SK-N-SH (cell line): ENCODE data around the gene ZSCAN25. TPM values are rescaled to one million over a fixed set of nuclear protein-coding genes. Genes with fewer than 3 reads are reported as not detected.

Experiments used
- CTCF ChIA-PET: fragments of 300-600, 350-600 bp; formaldehyde crosslinking; extraction: SDS; loops from one replicate; lab custom pipeline; 2021; lab: Yijun Ruan, JAX
- POLR2A ChIA-PET: fragments of 350-600 bp; sonication (Branson Sonifier 250); formaldehyde crosslinking; extraction: SDS; loops from one replicate; lab custom pipeline; 2020; ENCODE audit warnings: antibody characterized with exemption, inconsistent platforms; lab: Yijun Ruan, JAX
- DNase-seq: peaks from one replicate; pipeline ENCODE4 v3.0.0; 2012
- H2AFZ ChIP-seq: fragments of 200-600 bp; sonication (generic); 2 replicates; pipeline ENCODE4 v1.8.1; 2016; ENCODE audit warnings: antibody characterized with exemption, mild to moderate bottlenecking, low read depth
- H3F3A ChIP-seq: fragments of 200-600 bp; sonication (generic); replicated peaks from 2 replicates; pipeline ENCODE3; 2016; ENCODE audit warnings: antibody characterized with exemption, mild to moderate bottlenecking; ENCODE audit not compliant: insufficient read depth
- H3K27ac ChIP-seq, 2 experiments: fragments of 200-500 bp in 1 of 2; fragments of 200-600 bp in 1 of 2; sonication (Bioruptor generic) in 1 of 2; sonication (generic), shearing (Covaris generic) in 1 of 2; 2 replicates each; pipeline versions ENCODE4 v1.5.1 to v1.6.1; 2014 to 2016; ENCODE audit warnings: low read depth in 2 of 2, inconsistent platforms in 1 of 2, low read length in 1 of 2, mild to moderate bottlenecking in 1 of 2, mixed read lengths in 1 of 2
- H3K27me3 ChIP-seq: fragments of 200-600 bp; sonication (generic), shearing (Covaris generic); 2 replicates; pipeline ENCODE4 v1.6.1; 2016; ENCODE audit warnings: mixed run types; ENCODE audit not compliant: insufficient read depth
- H3K36me3 ChIP-seq, 2 experiments: fragments of 200-500 bp in 1 of 2; fragments of 200-600 bp in 1 of 2; sonication (Bioruptor generic) in 1 of 2; sonication (generic) in 1 of 2; replicated peaks in 1 of 2; 2 replicates each; pipeline versions ENCODE3 to v1.5.1; 2014 to 2016; ENCODE audit warnings: low read length in 1 of 2, mild to moderate bottlenecking in 1 of 2; ENCODE audit not compliant: insufficient read depth in 2 of 2, control insufficient read depth in 1 of 2
- H3K4me1 ChIP-seq, 2 experiments: fragments of 200-500 bp in 1 of 2; fragments of 200-600 bp in 1 of 2; sonication (Bioruptor generic) in 1 of 2; sonication (generic), shearing (Covaris generic) in 1 of 2; 2 replicates each; pipeline versions ENCODE4 v1.5.1 to v1.6.1; 2014 to 2016; ENCODE audit warnings: low read depth in 1 of 2, low read length in 1 of 2, mixed run types in 1 of 2; ENCODE audit not compliant: insufficient read depth in 2 of 2, control insufficient read depth in 1 of 2
- H3K4me2 ChIP-seq: fragments of 200-600 bp; sonication (generic), shearing (Covaris generic); 2 replicates; pipeline ENCODE4 v1.6.1; 2017; ENCODE audit warnings: mixed run types
- H3K4me3 ChIP-seq, 2 experiments: fragments of 200-500 bp in 1 of 2; fragments of 200-600 bp in 1 of 2; sonication (Bioruptor generic) in 1 of 2; sonication (generic), shearing (Covaris generic) in 1 of 2; 2 replicates each; pipeline versions ENCODE4 v1.5.1 to v1.8.1; 2014 to 2016; ENCODE audit warnings: low read depth in 2 of 2, inconsistent platforms in 1 of 2, low read length in 1 of 2, mild to moderate bottlenecking in 1 of 2, mixed read lengths in 1 of 2, moderate library complexity in 1 of 2
- H3K79me2 ChIP-seq: fragments of 200-600 bp; sonication (generic); 2 replicates; pipeline ENCODE4 v1.8.1; 2017; ENCODE audit warnings: mild to moderate bottlenecking; ENCODE audit not compliant: insufficient read depth
- H3K9ac ChIP-seq: fragments of 200-600 bp; sonication (generic); 2 replicates; pipeline ENCODE4 v1.6.1; 2017; ENCODE audit warnings: mixed run types
- H3K9me2 ChIP-seq: fragments of 200-600 bp; sonication (generic); 2 replicates; pipeline ENCODE4 v1.6.1; 2017; ENCODE audit warnings: mixed run types
- H3K9me3 ChIP-seq: fragments of 200-600 bp; sonication (generic); 2 replicates; pipeline ENCODE4 v1.6.1; 2017; ENCODE audit warnings: mixed run types, mild to moderate bottlenecking, moderate library complexity
- H4K20me1 ChIP-seq: fragments of 200-600 bp; sonication (generic); 2 replicates; pipeline ENCODE4 v1.6.1; 2017; ENCODE audit warnings: mild to moderate bottlenecking, mixed run types; ENCODE audit not compliant: insufficient read depth
- CHD2 ChIP-seq: fragments of 150-350 bp; IDR thresholded peaks from 2 replicates; pipeline ENCODE4 v1.6.1; 2018; ENCODE audit warnings: low read length; ENCODE audit not compliant: partially characterized antibody
- EP300 ChIP-seq, 2 experiments: IDR thresholded peaks; 2 replicates each; pipeline versions ENCODE4 v1.4.0 to v1.6.1; 2012; ENCODE audit warnings: borderline replicate concordance in 1 of 2, low read depth in 1 of 2, low read length in 1 of 2
- FOSL2 ChIP-seq: IDR thresholded peaks from 2 replicates; pipeline ENCODE4 v1.4.0; 2012; ENCODE audit warnings: low read depth, mild to moderate bottlenecking, moderate library complexity, borderline replicate concordance
- FOXM1 ChIP-seq: IDR thresholded peaks from 2 replicates; pipeline ENCODE4 v1.4.0; 2012; ENCODE audit warnings: low read depth, mild to moderate bottlenecking
- JUND ChIP-seq: IDR thresholded peaks from 2 replicates; pipeline ENCODE4 v1.4.0; 2012
- MEF2A ChIP-seq: IDR thresholded peaks from 2 replicates; pipeline ENCODE4 v1.4.0; 2012; ENCODE audit warnings: low read depth, borderline replicate concordance
- MXI1 ChIP-seq: IDR thresholded peaks from 2 replicates; pipeline ENCODE4 v1.6.1; 2012; ENCODE audit warnings: mild to moderate bottlenecking, low read depth, low read length, improper control_type of control experiment
- NRF1 ChIP-seq: IDR thresholded peaks from 2 replicates; pipeline ENCODE4 v1.6.1; 2012; ENCODE audit warnings: low read depth, mild to moderate bottlenecking, low read length
- RCOR1 ChIP-seq: fragments of 150-350 bp; IDR thresholded peaks from 2 replicates; pipeline ENCODE4 v1.6.1; 2017; ENCODE audit warnings: antibody characterized with exemption, low read length
- RXRA ChIP-seq: IDR thresholded peaks from 2 replicates; pipeline ENCODE4 v1.4.0; 2012; ENCODE audit warnings: low read depth, mild to moderate bottlenecking, borderline replicate concordance
- SMC3 ChIP-seq: IDR thresholded peaks from 2 replicates; pipeline ENCODE4 v1.6.1; 2012; ENCODE audit warnings: low read depth, low read length, improper control_type of control experiment
- ZBTB33 ChIP-seq: IDR thresholded peaks from 2 replicates; pipeline ENCODE4 v1.4.0; 2012; ENCODE audit warnings: low read depth, borderline replicate concordance
- WGBS: methylation state at CpG from one replicate; pipeline ENCODE4 v1.1.6; 2017; ENCODE audit warnings: low lambda C conversion rate; 5-methylcytosine and 5-hydroxymethylcytosine counted together
- polyA plus RNA-seq, 3 experiments: library from polyadenylated mRNA; depleted of rRNA; stranded (reverse); fragments of >200 nt; gene quantifications; 2 replicates each; pipeline ENCODE4 v1.2.3, GENCODE V29; 2012
- TF ChIP-seq, protein P1 (sequence below): IDR thresholded peaks from 2 replicates; pipeline ENCODE4 v1.6.1; 2012; ENCODE audit warnings: mild to moderate bottlenecking, low read depth, low read length, moderate library complexity
- TF ChIP-seq, protein P2 (sequence below): fragments of 150-350 bp; IDR thresholded peaks from 2 replicates; pipeline ENCODE4 v1.6.1; 2016; ENCODE audit warnings: mild to moderate bottlenecking, low read depth, low read length
- TF ChIP-seq, protein P3 (sequence below): IDR thresholded peaks from 2 replicates; pipeline ENCODE4 v1.4.0; 2012; ENCODE audit warnings: low read depth

Gene ZSCAN25
- polyA plus RNA-seq, 1 of the 3 experiments (the other 2 are of a cell fraction), result 14.9 TPM

DNA sequence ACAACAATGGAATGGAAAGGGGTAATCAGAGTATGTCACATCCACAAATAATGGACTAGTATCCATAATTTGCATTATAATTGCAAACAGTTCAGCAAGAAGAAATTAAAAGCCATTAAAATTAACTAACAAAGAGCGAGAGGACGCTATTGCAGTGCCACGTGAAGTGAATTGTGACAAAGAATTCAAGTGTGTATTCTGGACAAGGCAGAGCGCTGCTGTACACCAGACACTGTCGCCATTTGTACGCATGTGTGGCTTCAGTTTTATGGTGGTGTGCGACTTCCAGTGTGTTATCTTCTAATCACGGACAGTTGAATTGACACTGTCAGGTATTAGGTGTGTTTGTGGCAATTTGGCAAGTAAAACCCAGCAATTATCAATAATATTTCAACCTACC is 51.8 kb downstream of the ZSCAN25 start:
- H3K4me1 ChIP-seq, result no peaks in the 10 kb centered on the region
- H3K27me3 ChIP-seq, result no peaks in the 10 kb centered on the region
- H3K36me3 ChIP-seq, result no peaks in the 10 kb centered on the region
- ChIA-PET POLR2A (no interaction called here), CTCF (no interaction called here)
- H3K4me2 ChIP-seq, result no peak overlapping the region
- H3F3A ChIP-seq, result no peaks in the 10 kb centered on the region
- whole genome bisulfite sequencing, result 91% methylated on average over 8 of the region's 8 CpGs
- H3K9me2 ChIP-seq, result no peaks in the 10 kb centered on the region
- no peaks in the 10 kb centered on the region for H3K79me2 ChIP-seq
- no peak for DNase-seq
- H2AFZ ChIP-seq, result no peak overlapping the region
- H3K9me3 ChIP-seq, result no peaks in the 10 kb centered on the region
- H3K9ac ChIP-seq, result no peak overlapping the region
- no peak overlapping the region for H3K27ac ChIP-seq
- H4K20me1 ChIP-seq, result no peaks in the 10 kb centered on the region
- TF ChIP-seq CHD2, result no peak
- TF ChIP-seq, protein P1, sequence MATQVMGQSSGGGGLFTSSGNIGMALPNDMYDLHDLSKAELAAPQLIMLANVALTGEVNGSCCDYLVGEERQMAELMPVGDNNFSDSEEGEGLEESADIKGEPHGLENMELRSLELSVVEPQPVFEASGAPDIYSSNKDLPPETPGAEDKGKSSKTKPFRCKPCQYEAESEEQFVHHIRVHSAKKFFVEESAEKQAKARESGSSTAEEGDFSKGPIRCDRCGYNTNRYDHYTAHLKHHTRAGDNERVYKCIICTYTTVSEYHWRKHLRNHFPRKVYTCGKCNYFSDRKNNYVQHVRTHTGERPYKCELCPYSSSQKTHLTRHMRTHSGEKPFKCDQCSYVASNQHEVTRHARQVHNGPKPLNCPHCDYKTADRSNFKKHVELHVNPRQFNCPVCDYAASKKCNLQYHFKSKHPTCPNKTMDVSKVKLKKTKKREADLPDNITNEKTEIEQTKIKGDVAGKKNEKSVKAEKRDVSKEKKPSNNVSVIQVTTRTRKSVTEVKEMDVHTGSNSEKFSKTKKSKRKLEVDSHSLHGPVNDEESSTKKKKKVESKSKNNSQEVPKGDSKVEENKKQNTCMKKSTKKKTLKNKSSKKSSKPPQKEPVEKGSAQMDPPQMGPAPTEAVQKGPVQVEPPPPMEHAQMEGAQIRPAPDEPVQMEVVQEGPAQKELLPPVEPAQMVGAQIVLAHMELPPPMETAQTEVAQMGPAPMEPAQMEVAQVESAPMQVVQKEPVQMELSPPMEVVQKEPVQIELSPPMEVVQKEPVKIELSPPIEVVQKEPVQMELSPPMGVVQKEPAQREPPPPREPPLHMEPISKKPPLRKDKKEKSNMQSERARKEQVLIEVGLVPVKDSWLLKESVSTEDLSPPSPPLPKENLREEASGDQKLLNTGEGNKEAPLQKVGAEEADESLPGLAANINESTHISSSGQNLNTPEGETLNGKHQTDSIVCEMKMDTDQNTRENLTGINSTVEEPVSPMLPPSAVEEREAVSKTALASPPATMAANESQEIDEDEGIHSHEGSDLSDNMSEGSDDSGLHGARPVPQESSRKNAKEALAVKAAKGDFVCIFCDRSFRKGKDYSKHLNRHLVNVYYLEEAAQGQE, result no peak
- no peak for TF ChIP-seq JUND
- TF ChIP-seq ZBTB33, result no peak
- TF ChIP-seq NRF1, result no peak
- TF ChIP-seq FOSL2, result no peak
- H3K4me3 ChIP-seq, result no peak overlapping the region

DNA sequence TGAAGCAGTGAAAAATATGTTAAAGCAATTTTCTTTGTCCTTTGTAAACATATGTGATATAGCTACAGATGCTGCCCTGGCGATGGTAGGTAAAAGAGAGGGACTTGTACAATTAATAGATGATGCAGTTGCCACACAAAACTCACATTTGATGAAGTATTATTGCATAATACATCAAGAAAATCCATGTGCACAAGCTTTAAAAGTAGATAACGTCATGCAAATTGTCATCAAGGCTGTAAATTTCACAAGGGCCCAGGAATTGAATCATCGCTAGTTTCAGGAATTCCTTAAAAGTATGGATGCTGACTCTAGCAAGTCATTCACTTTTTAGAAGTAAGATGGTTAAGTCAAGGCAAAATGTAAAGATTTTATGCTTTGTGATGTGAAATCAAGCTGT is 53.0 kb downstream of the ZSCAN25 start:
- H3K9me2 ChIP-seq, result no peaks in the 10 kb centered on the region
- H3K4me2 ChIP-seq, result no peak overlapping the region
- no peaks in the 10 kb centered on the region for H3K4me1 ChIP-seq
- no peaks in the 10 kb centered on the region for H4K20me1 ChIP-seq
- no peak overlapping the region for H3K4me3 ChIP-seq
- no peak overlapping the region for H3K9ac ChIP-seq
- no peaks in the 10 kb centered on the region for H3K9me3 ChIP-seq
- no peak overlapping the region for H3K27ac ChIP-seq
- no peaks in the 10 kb centered on the region for H3F3A ChIP-seq
- H3K79me2 ChIP-seq, result no peaks in the 10 kb centered on the region
- H3K36me3 ChIP-seq, result no peaks in the 10 kb centered on the region
- 90% methylated on average over 3 of the region's 3 CpGs for WGBS
- POLR2A ChIA-PET, result no interaction called here
- H2AFZ ChIP-seq, result no peak overlapping the region
- DNase-seq, result no peak
- H3K27me3 ChIP-seq, result no peaks in the 10 kb centered on the region
- CTCF ChIA-PET, result no interaction called here
- TF ChIP-seq MEF2A (no peak), MXI1 (no peak), FOSL2 (no peak), EP300 (IDR thresholded peaks at IDR 0.05; ENCODE audit: borderline replicate concordance in 1 of 2, low read depth in 1 of 2, low read length in 1 of 2) (no peak), FOXM1 (no peak), ZBTB33 (no peak), SMC3 (no peak), RXRA (no peak), RCOR1 (no peak)
- TF ChIP-seq, protein P2, sequence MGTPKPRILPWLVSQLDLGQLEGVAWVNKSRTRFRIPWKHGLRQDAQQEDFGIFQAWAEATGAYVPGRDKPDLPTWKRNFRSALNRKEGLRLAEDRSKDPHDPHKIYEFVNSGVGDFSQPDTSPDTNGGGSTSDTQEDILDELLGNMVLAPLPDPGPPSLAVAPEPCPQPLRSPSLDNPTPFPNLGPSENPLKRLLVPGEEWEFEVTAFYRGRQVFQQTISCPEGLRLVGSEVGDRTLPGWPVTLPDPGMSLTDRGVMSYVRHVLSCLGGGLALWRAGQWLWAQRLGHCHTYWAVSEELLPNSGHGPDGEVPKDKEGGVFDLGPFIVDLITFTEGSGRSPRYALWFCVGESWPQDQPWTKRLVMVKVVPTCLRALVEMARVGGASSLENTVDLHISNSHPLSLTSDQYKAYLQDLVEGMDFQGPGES, result no peak
- TF ChIP-seq, protein P3, sequence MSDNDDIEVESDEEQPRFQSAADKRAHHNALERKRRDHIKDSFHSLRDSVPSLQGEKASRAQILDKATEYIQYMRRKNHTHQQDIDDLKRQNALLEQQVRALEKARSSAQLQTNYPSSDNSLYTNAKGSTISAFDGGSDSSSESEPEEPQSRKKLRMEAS, result no peak
